SK-N-SH treated with all-trans-retinoic acid at 6 μM for 48 hours (cell line): ENCODE data around the gene TASOR.

Experiments
- ATAC-seq: fragments of 200-7000 bp; cut with Tn5 transposase; 3 replicates; pipeline ENCODE4 v1.9.1; 2020; ENCODE audit warnings: mild to moderate bottlenecking, moderate library complexity
- ARNTL ChIP-seq: fragments of 450-650 bp; formaldehyde crosslinking; IDR thresholded peaks from 2 replicates; pipeline ENCODE4 v1.5.0; 2020; ENCODE audit warnings: low read depth, mild to moderate bottlenecking, moderate library complexity, borderline replicate concordance
- BACH2 ChIP-seq: fragments of 250-450 bp; sonication (Bioruptor Pico); IDR thresholded peaks from 2 replicates; pipeline ENCODE4 v1.9.0; 2021; ENCODE audit warnings: mild to moderate bottlenecking, borderline replicate concordance
- CSDC2 ChIP-seq: fragments of 250-450 bp; sonication (Bioruptor Pico); IDR thresholded peaks from 2 replicates; pipeline ENCODE4 v1.5.0; 2020; ENCODE audit warnings: mild to moderate bottlenecking, moderate library complexity
- ESRRG ChIP-seq: fragments of 250-450 bp; sonication (Bioruptor Pico); IDR thresholded peaks from 2 replicates; pipeline ENCODE4 v1.6.1; 2021; ENCODE audit warnings: mild to moderate bottlenecking
- ISL1 ChIP-seq: fragments of 250-450 bp; sonication (Bioruptor Pico); IDR thresholded peaks from 2 replicates; pipeline ENCODE4 v2.1.2; 2022; ENCODE audit warnings: mild to moderate bottlenecking, moderate library complexity
- OSR1 ChIP-seq: fragments of 250-450 bp; sonication (Bioruptor Pico); IDR thresholded peaks from 2 replicates; pipeline ENCODE4 v1.8.0; 2022; ENCODE audit warnings: moderate library complexity, mild to moderate bottlenecking, inconsistent platforms
- PPARA ChIP-seq: fragments of 250-450 bp; sonication (Bioruptor Pico); IDR thresholded peaks from 2 replicates; pipeline ENCODE4 v1.5.0; 2020; ENCODE audit warnings: mild to moderate bottlenecking, borderline replicate concordance
- ZFP30 ChIP-seq: fragments of 450-650 bp; formaldehyde crosslinking; IDR thresholded peaks from 2 replicates; pipeline ENCODE4 v1.5.0; 2022; ENCODE audit warnings: mild to moderate bottlenecking, moderate library complexity
- ZNF565 ChIP-seq: fragments of 450-650 bp; formaldehyde crosslinking; conservative IDR thresholded peaks from 2 replicates; pipeline ENCODE4 v1.5.0; 2020; ENCODE audit warnings: low read depth, mild to moderate bottlenecking, moderate library complexity
- ZNF70 ChIP-seq: fragments of 450-650 bp; formaldehyde crosslinking; IDR thresholded peaks from 2 replicates; pipeline ENCODE4 v1.5.0; 2020; ENCODE audit warnings: mild to moderate bottlenecking, moderate library complexity
- ZNF8 ChIP-seq: fragments of 450-650 bp; formaldehyde crosslinking; IDR thresholded peaks from 2 replicates; pipeline ENCODE4 v1.5.0; 2020; ENCODE audit warnings: mild to moderate bottlenecking, moderate library complexity
- TF ChIP-seq, protein P1 (sequence below): fragments of 250-450 bp; sonication (Bioruptor Pico); IDR thresholded peaks from 2 replicates; pipeline ENCODE4 v1.8.0; 2020; ENCODE audit warnings: mild to moderate bottlenecking, moderate library complexity, borderline replicate concordance
- TF ChIP-seq, protein P2 (sequence below): fragments of 250-450 bp; sonication (Bioruptor Pico); IDR thresholded peaks from 2 replicates; pipeline ENCODE4 v1.5.1; 2021; ENCODE audit warnings: mild to moderate bottlenecking, moderate library complexity
- TF ChIP-seq, protein P3 (sequence below): fragments of 250-450 bp; sonication (Bioruptor Pico); IDR thresholded peaks from 2 replicates; pipeline ENCODE4 v1.8.0; 2021; ENCODE audit warnings: low read depth, mild to moderate bottlenecking, moderate library complexity, borderline replicate concordance
- TF ChIP-seq, protein P4 (sequence below): fragments of 250-450 bp; sonication (Bioruptor Pico); IDR thresholded peaks from 2 replicates; pipeline ENCODE4 v1.5.0; 2020; ENCODE audit warnings: mild to moderate bottlenecking, moderate library complexity

TASOR gene

DNA sequence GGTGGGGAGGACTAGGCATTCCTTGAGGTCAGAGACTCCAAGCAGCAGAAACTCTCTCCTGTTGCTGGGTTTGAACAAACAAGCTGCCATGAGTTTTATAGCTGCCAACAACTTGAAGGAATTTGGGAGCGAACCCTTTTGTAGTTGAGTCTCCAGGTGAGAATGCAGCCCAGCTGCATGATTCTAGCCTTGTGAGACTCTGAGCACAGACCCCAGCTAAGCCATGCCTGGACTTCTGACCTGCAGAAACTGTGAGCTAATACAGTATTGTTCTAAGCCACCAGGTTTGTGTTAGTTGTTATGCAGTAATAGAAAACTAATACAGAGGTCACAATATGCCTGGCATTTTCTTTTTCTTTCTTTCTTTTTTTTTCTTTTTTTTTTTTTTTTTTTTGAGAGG lies 6.2 kb upstream of the TASOR start (continued):
- TF ChIP-seq PPARA (CRISPR knock-in tag) (no peak), CSDC2 (CRISPR knock-in tag) (no peak), BACH2 (CRISPR knock-in tag) (no peak)
- TF ChIP-seq, protein P1, sequence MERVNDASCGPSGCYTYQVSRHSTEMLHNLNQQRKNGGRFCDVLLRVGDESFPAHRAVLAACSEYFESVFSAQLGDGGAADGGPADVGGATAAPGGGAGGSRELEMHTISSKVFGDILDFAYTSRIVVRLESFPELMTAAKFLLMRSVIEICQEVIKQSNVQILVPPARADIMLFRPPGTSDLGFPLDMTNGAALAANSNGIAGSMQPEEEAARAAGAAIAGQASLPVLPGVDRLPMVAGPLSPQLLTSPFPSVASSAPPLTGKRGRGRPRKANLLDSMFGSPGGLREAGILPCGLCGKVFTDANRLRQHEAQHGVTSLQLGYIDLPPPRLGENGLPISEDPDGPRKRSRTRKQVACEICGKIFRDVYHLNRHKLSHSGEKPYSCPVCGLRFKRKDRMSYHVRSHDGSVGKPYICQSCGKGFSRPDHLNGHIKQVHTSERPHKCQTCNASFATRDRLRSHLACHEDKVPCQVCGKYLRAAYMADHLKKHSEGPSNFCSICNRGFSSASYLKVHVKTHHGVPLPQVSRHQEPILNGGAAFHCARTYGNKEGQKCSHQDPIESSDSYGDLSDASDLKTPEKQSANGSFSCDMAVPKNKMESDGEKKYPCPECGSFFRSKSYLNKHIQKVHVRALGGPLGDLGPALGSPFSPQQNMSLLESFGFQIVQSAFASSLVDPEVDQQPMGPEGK (CRISPR knock-in tag), result no peak

DNA sequence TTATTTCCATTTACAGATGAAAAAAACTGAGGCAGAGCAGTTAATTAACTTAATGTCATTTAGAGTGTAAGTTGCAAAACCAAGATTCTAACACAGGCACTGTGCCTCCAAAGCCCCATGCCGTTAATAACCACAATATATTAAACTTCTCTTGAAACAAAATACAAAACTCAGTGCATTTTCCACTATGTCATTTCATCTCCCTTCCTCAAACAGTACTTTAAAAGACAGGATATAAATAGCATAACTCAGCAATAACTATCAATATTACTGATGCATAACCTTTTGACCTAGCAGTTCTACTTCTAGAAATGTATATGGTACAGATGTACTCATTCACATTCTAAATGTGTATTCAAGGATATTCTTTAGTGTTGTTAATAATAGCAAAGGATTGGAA lies 5.1 kb upstream of the TASOR start:
- no peak for TF ChIP-seq ZNF8 (CRISPR knock-in tag)
- no peak for TF ChIP-seq ISL1 (CRISPR knock-in tag)
- TF ChIP-seq, protein P2, sequence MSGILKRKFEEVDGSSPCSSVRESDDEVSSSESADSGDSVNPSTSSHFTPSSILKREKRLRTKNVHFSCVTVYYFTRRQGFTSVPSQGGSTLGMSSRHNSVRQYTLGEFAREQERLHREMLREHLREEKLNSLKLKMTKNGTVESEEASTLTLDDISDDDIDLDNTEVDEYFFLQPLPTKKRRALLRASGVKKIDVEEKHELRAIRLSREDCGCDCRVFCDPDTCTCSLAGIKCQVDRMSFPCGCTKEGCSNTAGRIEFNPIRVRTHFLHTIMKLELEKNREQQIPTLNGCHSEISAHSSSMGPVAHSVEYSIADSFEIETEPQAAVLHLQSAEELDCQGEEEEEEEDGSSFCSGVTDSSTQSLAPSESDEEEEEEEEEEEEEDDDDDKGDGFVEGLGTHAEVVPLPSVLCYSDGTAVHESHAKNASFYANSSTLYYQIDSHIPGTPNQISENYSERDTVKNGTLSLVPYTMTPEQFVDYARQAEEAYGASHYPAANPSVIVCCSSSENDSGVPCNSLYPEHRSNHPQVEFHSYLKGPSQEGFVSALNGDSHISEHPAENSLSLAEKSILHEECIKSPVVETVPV (CRISPR knock-in tag), result no peak
- no peak for TF ChIP-seq BACH2 (CRISPR knock-in tag)
- TF ChIP-seq ZFP30 (CRISPR knock-in tag), result no peak
- TF ChIP-seq, protein P3, sequence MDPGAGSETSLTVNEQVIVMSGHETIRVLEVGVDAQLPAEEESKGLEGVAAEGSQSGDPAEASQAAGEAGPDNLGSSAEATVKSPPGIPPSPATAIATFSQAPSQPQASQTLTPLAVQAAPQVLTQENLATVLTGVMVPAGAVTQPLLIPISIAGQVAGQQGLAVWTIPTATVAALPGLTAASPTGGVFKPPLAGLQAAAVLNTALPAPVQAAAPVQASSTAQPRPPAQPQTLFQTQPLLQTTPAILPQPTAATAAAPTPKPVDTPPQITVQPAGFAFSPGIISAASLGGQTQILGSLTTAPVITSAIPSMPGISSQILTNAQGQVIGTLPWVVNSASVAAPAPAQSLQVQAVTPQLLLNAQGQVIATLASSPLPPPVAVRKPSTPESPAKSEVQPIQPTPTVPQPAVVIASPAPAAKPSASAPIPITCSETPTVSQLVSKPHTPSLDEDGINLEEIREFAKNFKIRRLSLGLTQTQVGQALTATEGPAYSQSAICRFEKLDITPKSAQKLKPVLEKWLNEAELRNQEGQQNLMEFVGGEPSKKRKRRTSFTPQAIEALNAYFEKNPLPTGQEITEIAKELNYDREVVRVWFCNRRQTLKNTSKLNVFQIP (CRISPR knock-in tag), result no peak
- TF ChIP-seq, all 23 proteins: peak for 0
- ATAC-seq, result no peak

DNA sequence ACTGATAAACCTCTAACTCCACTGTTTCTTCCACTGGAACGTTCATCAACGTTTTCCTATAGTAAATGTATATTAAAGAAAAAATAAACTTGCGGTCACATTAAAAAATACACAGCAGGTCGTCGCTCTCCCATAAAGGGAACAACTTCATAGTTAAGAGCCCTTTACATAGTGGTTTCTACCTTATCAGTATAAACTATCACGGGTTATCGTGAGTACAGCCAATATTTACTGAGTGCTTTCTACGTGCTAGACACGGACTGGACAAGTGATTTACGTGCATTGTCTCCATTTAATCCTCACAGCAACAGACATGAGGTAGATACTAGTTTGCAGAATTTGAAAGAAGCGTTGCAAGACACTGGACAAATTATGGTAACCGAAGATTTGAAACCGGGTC lies 964 bp upstream of the TASOR start:
- no peak for ATAC-seq
- TF ChIP-seq, protein P2 (CRISPR knock-in tag), result no peak
- TF ChIP-seq ZNF565, result no peak
- TF ChIP-seq ZNF70 (CRISPR knock-in tag), result no peak
- TF ChIP-seq, protein P4, sequence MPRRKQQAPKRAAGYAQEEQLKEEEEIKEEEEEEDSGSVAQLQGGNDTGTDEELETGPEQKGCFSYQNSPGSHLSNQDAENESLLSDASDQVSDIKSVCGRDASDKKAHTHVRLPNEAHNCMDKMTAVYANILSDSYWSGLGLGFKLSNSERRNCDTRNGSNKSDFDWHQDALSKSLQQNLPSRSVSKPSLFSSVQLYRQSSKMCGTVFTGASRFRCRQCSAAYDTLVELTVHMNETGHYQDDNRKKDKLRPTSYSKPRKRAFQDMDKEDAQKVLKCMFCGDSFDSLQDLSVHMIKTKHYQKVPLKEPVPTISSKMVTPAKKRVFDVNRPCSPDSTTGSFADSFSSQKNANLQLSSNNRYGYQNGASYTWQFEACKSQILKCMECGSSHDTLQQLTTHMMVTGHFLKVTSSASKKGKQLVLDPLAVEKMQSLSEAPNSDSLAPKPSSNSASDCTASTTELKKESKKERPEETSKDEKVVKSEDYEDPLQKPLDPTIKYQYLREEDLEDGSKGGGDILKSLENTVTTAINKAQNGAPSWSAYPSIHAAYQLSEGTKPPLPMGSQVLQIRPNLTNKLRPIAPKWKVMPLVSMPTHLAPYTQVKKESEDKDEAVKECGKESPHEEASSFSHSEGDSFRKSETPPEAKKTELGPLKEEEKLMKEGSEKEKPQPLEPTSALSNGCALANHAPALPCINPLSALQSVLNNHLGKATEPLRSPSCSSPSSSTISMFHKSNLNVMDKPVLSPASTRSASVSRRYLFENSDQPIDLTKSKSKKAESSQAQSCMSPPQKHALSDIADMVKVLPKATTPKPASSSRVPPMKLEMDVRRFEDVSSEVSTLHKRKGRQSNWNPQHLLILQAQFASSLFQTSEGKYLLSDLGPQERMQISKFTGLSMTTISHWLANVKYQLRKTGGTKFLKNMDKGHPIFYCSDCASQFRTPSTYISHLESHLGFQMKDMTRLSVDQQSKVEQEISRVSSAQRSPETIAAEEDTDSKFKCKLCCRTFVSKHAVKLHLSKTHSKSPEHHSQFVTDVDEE (CRISPR knock-in tag), result no peak
- no peak for TF ChIP-seq PPARA (CRISPR knock-in tag)
- no peak for TF ChIP-seq OSR1 (CRISPR knock-in tag)
- TF ChIP-seq, protein P3 (CRISPR knock-in tag), result no peak
- TF ChIP-seq ARNTL (CRISPR knock-in tag), result no peak
- TF ChIP-seq BACH2 (CRISPR knock-in tag), result no peak

DNA sequence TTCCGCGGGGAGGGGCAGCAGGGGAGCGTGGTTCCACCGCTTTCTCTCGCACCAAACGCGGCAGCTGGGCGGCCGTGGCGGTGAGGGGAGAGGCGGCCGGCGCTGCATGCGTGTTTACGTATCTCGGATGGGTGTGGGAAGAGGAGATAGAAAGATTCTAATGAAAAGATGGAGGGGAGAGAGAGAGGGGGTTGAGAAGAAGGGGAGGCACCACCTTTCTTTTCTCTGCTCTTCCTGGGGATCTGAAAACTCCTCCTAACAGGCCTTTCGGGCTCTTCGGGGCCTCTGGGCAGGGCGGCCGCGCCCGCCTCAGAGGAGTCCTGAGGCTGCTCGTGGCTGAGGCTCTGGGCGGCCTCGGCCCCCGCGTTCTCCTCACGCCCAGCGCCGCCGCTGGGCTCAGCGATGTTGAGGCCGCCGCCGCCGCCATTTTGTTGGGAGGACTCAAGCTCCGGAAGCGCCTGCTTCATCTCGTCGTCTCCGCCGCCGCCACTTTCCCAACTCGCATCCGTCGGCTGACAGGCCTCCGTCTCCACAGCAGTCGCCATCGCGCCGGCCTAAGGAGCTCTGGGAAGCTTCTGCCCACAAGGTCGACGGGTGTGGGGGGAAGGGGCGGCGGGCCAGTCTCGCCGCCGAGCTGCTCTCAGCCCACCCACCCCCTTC lies 473 bp downstream of the TASOR start:
- ATAC-seq, result peak; percentile 88
- no peak for TF ChIP-seq ESRRG
- TF ChIP-seq, protein P4 (CRISPR knock-in tag), result no peak
